Activated CD4-positive, alpha-beta T cell treated with anti-CD3 and anti-CD28 coated beads for 24 hours (primary cell): Measurements from ENCODE around the gene KLHDC8A.
A peak's percentile ranks its signal among the peaks of the same experiment; 100 is the strongest.

Source experiments
- DNase-seq, 2 donors: peaks; one replicate each; pipeline ENCODE4 v3.0.0-alpha.2; 2020; ENCODE audit warnings: low read depth in 2 of 2

The KLHDC8A gene

GRCh38 chr1:205344066-205344928, 12.4 kb downstream of the KLHDC8A start:
- DNase-seq = peak in 1 of 2 donors; percentile 31

GRCh38 chr1:205343431-205344065, 13.2 kb downstream of the KLHDC8A start:
- no peak for DNase-seq

GRCh38 chr1:205342986-205343385, 13.7 kb downstream of the KLHDC8A start:
- DNase-seq = no peak

- DNase-seq = no peak
These were observed 16.0 kb downstream of the KLHDC8A start for GRCh38 chr1:205340676-205341075.

GRCh38 chr1:205339717-205340116, 17.0 kb downstream of the KLHDC8A start:
- DNase-seq = no peak

GRCh38 chr1:205339197-205339702, 17.5 kb downstream of the KLHDC8A start:
- no peak for DNase-seq

- no peak for DNase-seq
These were observed 18.7 kb downstream of the KLHDC8A start for GRCh38 chr1:205338011-205338410.

GRCh38 chr1:205337481-205337880, 19.2 kb downstream of the KLHDC8A start:
- no peak for DNase-seq

- peak; percentile 72 for DNase-seq
These were observed 21.0 kb downstream of the KLHDC8A start for GRCh38 chr1:205335692-205336091.

- DNase-seq = no peak
These were observed 24.5 kb downstream of the KLHDC8A start for GRCh38 chr1:205332015-205332791.

GRCh38 chr1:205330150-205330549, 26.6 kb downstream of the KLHDC8A start:
- no peak for DNase-seq

- no peak for DNase-seq
These were observed 27.0 kb downstream of the KLHDC8A start for GRCh38 chr1:205329719-205330118.

- DNase-seq = no peak
These were observed 28.2 kb downstream of the KLHDC8A start for GRCh38 chr1:205328476-205328875.

GRCh38 chr1:205326812-205327466, 29.8 kb downstream of the KLHDC8A start:
- no peak for DNase-seq

- peak in 1 of 2 donors; percentile 24 for DNase-seq
These were observed 31.3 kb downstream of the KLHDC8A start for GRCh38 chr1:205325334-205325884.

- DNase-seq = no peak
These were observed 31.9 kb downstream of the KLHDC8A start for GRCh38 chr1:205324781-205325180.

GRCh38 chr1:205323794-205324193, 32.9 kb downstream of the KLHDC8A start:
- DNase-seq = no peak

- no peak for DNase-seq
These were observed 34.8 kb downstream of the KLHDC8A start for GRCh38 chr1:205321959-205322283.

- peak; percentile 76 to 82 for DNase-seq
These were observed 35.4 kb downstream of the KLHDC8A start, which contains the start of gene NUAK2 for GRCh38 chr1:205321162-205321958. TSS of gene NUAK2 (minus strand) at chr1:205321745. CDS start at chr1:205321628, 117 bp downstream.
